Progenitor cell of endocrine pancreas (in vitro differentiated cells): Measurements from ENCODE around the gene THAP7. TPM values are rescaled to one million over a fixed set of nuclear protein-coding genes. Genes with fewer than 3 reads are reported as not detected.

Experiments used
- DNase-seq: peaks from one replicate; pipeline ENCODE4 v3.0.0; 2021; ENCODE audit warnings: low spot score; ENCODE audit not compliant: unreplicated experiment
- H3K27ac Mint-ChIP-seq: 2 replicates; pipeline ENCODE4 v1.8.0; 2021; ENCODE audit warnings: mild to moderate bottlenecking, moderate library complexity, mixed read lengths
- H3K27me3 Mint-ChIP-seq: 2 replicates; pipeline ENCODE4 v1.8.0; 2021; ENCODE audit warnings: mixed read lengths
- H3K36me3 Mint-ChIP-seq: 2 replicates; pipeline ENCODE4 v1.8.0; 2022; ENCODE audit warnings: mixed read lengths; ENCODE audit not compliant: insufficient read depth
- H3K4me1 Mint-ChIP-seq: 2 replicates; pipeline ENCODE4 v1.8.0; 2021; ENCODE audit warnings: low read depth, mixed read lengths
- H3K4me3 Mint-ChIP-seq: 2 replicates; pipeline ENCODE4 v1.8.0; 2021; ENCODE audit warnings: low read depth, mild to moderate bottlenecking, moderate library complexity, mixed read lengths
- H3K9me3 Mint-ChIP-seq: 2 replicates; pipeline ENCODE4 v1.8.0; 2021; ENCODE audit warnings: low read depth, mixed read lengths
- total RNA-seq: library from RNA; stranded (reverse); gene quantifications from 2 replicates; pipeline ENCODE4 v1.2.1, GENCODE V29; 2021
- TF ChIP-seq, protein P1 (sequence below): fragments of 200-600 bp; sonication (generic); IDR thresholded peaks from one replicate; pipeline ENCODE4 v1.5.0; 2021; ENCODE audit warnings: antibody characterized with exemption, mild to moderate bottlenecking; ENCODE audit not compliant: unreplicated experiment

THAP7 gene
- total RNA-seq, 1 donor from 2014 or later, result 17.6 TPM

DNA sequence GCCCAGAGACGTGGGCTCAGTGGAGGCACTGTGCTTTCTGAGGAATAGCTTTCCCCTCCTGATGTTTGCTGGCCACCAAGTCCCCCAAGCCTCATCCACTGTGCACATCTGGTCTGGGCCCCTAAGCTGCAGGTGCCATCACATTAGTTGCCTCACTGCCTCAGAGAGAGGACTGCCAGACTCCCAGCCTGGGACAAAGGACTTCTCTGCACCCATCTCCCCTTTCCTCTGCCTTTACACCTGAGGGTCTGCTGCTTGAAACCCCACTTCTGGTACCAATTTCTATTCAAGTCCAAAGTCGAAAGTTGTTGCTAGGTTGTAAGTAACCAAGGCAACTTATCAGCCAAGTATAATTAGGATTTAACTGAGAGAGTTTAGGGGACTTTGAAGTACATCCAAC lies 23.5 kb downstream of the THAP7 start:
- H3K4me3 Mint-ChIP-seq, result no peak overlapping the region
- H3K27me3 Mint-ChIP-seq, result peaks cover 11% of the 10 kb centered on the region
- H3K4me1 Mint-ChIP-seq, result peaks cover 21% of the 10 kb centered on the region
- H3K9me3 Mint-ChIP-seq, result peaks cover 3% of the 10 kb centered on the region
- no peak for DNase-seq
- H3K36me3 Mint-ChIP-seq, result no peaks in the 10 kb centered on the region
- TF ChIP-seq, protein P1, sequence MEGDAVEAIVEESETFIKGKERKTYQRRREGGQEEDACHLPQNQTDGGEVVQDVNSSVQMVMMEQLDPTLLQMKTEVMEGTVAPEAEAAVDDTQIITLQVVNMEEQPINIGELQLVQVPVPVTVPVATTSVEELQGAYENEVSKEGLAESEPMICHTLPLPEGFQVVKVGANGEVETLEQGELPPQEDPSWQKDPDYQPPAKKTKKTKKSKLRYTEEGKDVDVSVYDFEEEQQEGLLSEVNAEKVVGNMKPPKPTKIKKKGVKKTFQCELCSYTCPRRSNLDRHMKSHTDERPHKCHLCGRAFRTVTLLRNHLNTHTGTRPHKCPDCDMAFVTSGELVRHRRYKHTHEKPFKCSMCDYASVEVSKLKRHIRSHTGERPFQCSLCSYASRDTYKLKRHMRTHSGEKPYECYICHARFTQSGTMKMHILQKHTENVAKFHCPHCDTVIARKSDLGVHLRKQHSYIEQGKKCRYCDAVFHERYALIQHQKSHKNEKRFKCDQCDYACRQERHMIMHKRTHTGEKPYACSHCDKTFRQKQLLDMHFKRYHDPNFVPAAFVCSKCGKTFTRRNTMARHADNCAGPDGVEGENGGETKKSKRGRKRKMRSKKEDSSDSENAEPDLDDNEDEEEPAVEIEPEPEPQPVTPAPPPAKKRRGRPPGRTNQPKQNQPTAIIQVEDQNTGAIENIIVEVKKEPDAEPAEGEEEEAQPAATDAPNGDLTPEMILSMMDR, result no peak
- no peak overlapping the region for H3K27ac Mint-ChIP-seq

DNA sequence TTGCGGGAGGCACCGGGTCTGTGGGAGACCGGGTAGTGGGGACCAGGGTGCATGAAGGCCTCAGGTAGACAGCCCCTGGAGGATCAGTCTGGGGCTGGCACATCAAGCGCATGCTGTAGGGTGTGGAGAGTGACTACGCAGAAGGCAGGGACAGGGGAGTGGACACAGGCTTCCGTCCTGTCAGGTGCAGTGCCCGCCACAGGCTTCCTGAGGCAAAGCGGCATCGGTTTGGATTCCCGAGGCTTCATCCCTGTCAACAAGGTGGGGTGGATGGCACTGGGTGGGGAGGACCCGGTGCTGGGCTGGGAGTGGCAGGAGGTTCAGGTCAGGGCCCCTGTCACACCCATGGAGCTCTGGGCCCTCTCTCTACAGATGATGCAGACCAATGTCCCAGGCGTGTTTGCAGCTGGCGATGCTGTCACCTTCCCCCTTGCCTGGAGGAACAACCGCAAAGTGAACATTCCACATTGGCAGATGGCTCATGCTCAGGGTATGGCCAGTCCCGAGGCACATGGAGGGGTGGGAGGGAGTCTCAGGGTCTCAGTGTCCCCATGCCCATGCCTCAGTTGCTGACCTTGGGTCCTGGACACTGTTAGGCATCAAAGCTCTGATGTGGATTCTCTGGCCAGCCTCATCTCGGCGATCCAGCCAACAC lies 24.3 kb downstream of the THAP7 start:
- H3K27me3 Mint-ChIP-seq, result peaks cover 11% of the 10 kb centered on the region
- H3K27ac Mint-ChIP-seq, result no peak overlapping the region
- TF ChIP-seq, protein P1, result no peak
- H3K9me3 Mint-ChIP-seq, result peaks cover 3% of the 10 kb centered on the region
- H3K4me1 Mint-ChIP-seq, result peaks cover 19% of the 10 kb centered on the region
- no peak for DNase-seq
- no peaks in the 10 kb centered on the region for H3K36me3 Mint-ChIP-seq
- H3K4me3 Mint-ChIP-seq, result no peak overlapping the region

- peaks cover 16% of the 10 kb centered on the region for H3K4me1 Mint-ChIP-seq
- peaks cover 3% of the 10 kb centered on the region for H3K9me3 Mint-ChIP-seq
- peaks cover 11% of the 10 kb centered on the region for H3K27me3 Mint-ChIP-seq
- H3K4me3 Mint-ChIP-seq, result no peak overlapping the region
- no peak overlapping the region for H3K27ac Mint-ChIP-seq
- TF ChIP-seq, protein P1, result no peak
- no peaks in the 10 kb centered on the region for H3K36me3 Mint-ChIP-seq
- DNase-seq, result no peak
Measured at GRCh38 chr22:20977019-20977418, 24.9 kb downstream of the THAP7 start.

- Mint-ChIP-seq H3K27me3 (peaks cover 11% of the 10 kb centered on the region), H3K27ac (no peak overlapping the region), H3K4me3 (no peak overlapping the region), H3K9me3 (peaks cover 3% of the 10 kb centered on the region), H3K36me3 (no peaks in the 10 kb centered on the region), H3K4me1 (peaks cover 13% of the 10 kb centered on the region)
- TF ChIP-seq, protein P1, result no peak
- no peak for DNase-seq
Measured at GRCh38 chr22:20976291-20976877, 25.5 kb downstream of the THAP7 start.

DNA sequence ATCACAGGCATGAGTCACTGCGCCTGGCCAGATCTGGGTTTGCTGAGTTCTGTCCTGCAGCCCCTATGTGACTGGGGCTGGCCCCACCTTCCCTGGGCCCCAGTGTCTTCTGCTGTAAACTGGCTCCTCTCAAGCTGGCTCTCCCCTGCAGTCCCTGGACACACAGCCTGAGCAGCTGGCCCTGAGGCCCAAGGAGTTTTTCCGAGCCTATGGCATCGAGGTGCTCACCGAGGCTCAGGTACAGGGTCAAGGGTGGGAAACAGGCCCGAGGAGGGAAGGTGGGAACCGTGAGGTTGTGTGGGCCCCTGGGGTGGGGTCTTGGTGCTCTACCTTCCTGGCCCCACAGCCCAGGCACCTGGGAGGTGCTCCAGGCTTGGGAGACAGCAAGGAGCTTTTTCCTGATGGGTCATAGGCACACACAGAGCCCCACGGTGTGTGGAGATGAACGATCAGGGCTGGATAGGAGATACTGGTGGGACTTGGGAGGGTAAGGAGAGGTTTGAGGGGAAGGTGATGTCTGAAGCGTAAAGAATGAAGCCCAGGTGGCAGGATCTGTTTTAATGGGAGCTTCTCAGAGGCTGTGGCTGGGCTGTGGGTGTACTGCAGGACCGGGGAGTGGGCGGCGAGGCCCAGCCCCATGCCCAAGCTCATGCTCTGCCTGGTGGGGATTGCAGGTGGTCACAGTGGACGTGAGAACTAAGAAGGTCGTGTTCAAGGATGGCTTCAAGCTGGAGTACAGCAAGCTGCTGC lies 26.2 kb downstream of the THAP7 start:
- TF ChIP-seq, protein P1, result no peak
- peak overlapping the region; percentile 39 for H3K27ac Mint-ChIP-seq
- peaks cover 11% of the 10 kb centered on the region for H3K27me3 Mint-ChIP-seq
- DNase-seq, result no peak
- peaks cover 10% of the 10 kb centered on the region for H3K4me1 Mint-ChIP-seq
- no peaks in the 10 kb centered on the region for H3K36me3 Mint-ChIP-seq
- H3K4me3 Mint-ChIP-seq, result no peak overlapping the region
- H3K9me3 Mint-ChIP-seq, result peaks cover 3% of the 10 kb centered on the region
